Activated T-cell treated with anti-CD3 and anti-CD28 coated beads for 48 hours (primary cell): ENCODE data around the gene CALHM1.
A peak's percentile ranks its signal among the peaks of the same experiment; 100 is the strongest.
"Not testable (repeated sequence)": the region's sequence is repeated elsewhere in the genome, so short reads cannot be mapped to it uniquely, and the experiment has no call there.

Experiments
- DNase-seq: peaks from one replicate; pipeline ENCODE4 v3.0.0-alpha.2; 2020; ENCODE audit warnings: low read depth

The CALHM1 gene

DNA sequence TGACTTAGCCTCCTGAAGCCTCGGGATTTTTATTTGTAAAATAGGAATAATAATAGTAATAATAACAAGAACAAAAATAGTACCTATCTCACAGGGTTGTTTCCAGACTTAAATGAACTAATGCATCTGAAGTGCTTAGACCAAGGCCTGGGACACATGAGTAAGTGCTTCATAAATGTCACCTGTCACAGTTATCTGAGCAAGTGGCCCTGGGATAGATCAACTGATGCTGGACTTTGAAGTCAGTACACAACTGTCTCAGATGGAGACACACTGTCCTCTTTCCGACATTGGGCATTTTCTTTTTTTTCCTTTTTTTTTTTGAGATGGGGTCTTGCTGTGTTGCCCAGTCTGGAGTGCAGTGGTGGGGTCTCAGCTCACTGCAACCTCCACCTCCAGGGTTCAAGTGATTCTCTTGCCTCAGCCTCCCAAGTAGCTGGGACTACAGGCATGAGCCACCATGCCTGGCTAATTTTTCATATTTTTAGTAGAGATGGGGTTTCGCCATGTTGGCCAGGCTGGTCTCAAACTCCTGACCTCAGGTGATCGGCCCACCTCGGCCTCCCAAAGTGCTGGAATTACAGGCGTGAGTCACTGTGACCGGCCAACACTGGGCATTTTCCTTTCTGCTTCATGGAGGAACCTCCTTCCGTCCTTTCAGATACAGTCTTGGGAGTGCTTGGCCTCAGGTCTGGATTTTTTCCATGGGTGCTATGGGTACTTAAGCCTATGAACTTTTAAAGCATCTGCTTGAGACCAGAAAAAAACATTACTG is 28.1 kb upstream of the CALHM1 start:
- DNase-seq: not testable (repeated sequence)

DNA sequence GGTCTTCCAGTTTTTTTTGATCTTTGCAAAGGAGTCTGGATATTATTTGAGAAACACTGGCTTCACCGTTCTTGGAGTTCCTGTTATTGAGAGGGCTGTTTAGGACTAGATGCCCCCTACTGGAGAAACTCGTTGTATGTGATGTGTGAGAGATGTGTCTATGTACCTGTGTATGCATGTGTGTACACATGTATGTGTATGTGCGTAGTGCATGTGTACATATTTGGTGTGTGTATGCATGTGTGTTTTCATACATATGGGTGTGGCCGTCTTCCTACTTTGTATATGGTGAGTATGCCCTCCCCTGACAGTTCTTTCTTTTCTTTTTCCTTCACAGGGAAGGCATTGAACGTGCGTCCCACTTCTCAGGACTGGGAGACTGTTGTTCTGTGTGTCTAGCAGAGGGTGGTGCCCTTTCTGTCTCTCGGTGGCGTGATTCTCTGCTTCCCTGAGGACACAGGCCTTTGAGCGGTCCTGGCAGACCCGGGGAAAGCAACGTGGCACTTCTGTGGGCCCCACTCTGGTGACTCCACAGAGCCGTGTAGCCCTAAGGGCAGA is 23.4 kb upstream of the CALHM1 start:
- no peak for DNase-seq

DNA sequence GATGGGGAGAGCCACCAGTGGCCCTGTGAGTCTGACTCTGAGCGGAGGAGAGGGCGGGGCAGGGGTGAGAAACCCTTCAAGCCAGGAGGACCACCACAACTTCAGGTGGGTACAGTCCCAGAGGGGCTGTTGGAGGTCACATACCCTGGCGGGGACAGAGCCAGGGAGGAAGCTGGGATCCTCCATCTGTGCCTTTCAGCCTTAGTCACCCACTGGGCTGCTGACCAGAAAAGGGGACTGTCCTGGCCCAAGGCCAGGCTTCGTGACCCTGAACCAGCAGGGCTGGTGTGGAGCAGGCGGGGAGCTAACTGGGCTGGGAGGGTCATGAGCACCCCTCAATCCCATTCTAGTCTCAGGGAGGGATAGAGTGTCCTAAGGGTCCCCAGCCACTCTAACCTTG is 21.8 kb upstream of the CALHM1 start:
- DNase-seq: no peak

DNA sequence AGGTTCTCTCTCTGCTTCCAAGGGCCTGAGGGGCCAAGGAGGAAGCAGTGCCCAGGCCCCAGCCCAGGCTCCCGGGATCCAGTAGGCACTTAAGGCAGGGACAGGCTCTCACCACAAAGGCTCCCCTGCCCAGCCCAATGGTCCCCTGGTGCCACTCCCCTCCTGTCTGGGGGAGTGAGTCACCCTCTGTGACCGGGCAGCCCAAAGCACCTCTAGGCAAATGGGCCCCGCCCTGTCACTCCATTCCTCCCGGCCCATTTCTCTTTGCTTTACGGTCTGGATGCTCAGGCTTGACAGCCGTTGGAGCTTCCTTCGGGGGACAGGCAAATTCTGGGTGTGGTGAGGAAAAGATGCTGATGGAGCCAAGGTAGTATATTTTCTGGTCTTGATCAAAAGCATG is 20.4 kb upstream of the CALHM1 start, which contains the start of gene CALHM3:
TSS of gene CALHM3 (minus strand) at position 106 of the 400 bp plus-strand sequence. CDS start 208 bp downstream, outside the sequence.
- DNase-seq: no peak

DNA sequence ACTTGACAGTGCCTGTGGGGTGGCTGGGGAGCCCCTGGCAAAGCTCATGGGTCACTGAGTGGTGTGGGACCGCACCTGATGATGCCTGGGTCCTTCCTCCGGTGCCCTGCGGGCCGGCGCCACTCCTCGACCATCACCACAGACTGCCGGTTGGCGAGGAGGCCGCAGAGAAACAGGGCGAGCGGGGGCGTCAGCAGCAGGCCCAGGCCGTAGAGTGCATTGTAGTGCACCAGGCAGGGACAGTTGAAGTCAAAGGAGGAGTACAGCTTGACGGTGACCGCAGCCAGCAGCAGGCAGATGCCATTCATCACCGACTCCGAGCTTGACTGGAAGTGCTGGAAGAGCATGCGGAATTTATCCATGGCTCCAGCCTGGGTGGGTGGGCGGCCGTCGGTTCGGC is 20.0 kb upstream of the CALHM1 start:
- DNase-seq: no peak

DNA sequence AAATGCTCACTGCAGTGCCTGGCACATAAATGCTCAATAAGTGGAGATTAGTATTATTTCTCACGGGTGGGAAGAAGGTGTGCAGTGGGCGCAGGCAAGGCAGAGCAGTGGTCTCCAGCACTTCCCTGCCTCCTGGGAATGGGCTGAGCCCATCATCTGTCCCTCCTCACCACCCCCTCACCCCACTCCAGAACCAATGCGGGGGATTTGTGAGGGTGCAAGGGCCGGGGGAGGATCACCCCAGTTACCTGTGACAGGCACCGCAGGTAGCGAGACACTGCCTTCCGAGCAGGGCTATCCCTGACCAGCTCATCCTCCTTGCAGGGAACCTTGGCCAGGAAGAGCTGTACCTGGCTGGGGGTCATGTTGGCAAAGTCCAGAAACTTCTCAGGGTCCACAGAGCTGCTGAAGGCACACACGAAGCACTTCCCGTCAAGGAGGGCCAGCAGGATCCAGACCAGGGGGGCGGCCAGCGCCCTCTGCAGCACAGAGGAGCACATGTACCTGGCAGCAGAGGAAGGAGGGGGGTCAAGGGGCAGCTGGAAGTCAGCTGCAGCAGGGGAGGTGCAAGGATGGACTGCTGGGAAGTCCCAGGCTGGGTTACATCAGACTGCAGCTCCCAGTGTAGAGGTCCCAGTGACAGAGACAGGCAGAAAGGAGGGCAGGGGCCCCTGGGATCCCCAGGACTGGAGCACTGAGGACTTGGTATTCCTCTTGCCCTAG is 17.5 kb upstream of the CALHM1 start:
- no peak for DNase-seq

DNA sequence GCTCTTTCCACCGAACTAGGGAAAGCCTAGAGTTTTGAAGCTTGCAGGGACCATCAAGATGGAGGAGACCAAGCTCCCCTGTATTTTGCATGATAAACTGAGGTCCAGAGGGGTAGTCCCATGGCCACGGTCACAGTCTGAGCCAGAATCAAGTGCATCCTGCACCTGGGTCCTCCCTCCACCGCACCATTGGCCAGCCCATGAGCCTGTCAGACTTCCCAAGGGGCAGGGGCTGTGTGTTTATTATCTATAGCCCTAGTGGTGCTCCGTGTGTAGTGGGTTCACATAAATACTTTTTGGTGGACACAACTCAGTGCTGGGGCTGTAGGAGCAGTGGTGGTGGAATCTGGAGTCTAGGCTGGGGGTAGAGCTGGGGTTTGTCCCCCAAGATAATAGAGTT is 16.7 kb upstream of the CALHM1 start:
- no peak for DNase-seq

DNA sequence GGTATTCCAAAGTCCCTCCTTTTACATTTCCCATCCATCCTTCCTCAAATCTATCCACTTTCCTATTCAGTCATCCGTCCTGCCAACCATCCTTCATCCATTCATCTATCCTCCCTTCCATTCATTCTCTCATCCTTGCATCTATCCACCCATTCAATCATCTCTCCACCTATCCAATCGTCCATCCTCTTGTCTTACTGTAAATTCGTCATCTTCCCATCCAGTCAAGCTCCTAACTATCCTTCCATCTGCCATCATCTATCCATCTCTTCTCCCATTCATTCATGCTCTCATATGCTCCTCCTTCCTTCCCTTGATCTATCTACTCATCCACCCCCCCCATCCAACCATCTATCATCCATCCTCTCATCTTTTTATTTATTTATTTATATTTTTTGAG is 15.4 kb upstream of the CALHM1 start:
- DNase-seq: no peak

DNA sequence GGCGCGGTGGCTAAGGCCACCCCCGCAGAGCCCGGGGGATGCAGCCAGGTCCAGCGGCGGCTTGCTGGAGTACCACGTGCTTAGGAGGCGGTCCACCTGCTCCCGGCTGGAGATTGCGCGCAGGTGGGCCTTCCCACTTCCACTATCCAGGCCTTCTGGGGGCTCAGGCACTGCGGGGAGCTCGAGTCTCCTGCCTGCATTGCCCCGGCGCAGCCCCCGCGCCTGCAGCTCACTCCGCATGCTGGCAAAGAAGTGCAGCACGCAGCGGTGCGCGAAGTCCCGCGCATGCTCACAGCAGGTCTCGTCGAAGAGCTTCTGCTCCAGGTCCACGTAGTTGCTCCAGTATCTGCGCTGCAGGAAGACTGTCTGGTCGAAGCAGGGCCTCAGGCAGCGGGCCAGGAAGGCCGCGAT is 14.6 kb upstream of the CALHM1 start:
- no peak for DNase-seq

DNA sequence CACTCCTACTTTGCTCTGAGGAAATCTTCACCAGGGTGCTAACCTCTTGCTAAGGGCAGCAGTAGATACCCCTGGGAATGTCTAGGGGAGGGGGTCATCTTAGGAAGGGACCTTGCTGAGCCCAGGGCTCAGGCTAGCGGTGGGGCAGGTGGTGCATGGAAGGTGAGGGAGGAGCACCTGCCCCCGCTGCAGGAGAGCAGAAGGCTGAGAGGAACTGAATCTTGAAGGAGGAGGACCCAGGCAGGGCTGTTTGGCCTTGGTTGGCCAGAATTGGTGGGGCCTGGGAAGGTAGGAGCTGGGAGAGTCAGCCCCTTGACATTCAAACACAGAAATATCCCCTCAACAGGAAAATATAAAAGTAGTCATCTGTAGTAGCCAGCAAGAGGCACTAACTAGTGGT is 13.3 kb upstream of the CALHM1 start:
- DNase-seq: no peak

DNA sequence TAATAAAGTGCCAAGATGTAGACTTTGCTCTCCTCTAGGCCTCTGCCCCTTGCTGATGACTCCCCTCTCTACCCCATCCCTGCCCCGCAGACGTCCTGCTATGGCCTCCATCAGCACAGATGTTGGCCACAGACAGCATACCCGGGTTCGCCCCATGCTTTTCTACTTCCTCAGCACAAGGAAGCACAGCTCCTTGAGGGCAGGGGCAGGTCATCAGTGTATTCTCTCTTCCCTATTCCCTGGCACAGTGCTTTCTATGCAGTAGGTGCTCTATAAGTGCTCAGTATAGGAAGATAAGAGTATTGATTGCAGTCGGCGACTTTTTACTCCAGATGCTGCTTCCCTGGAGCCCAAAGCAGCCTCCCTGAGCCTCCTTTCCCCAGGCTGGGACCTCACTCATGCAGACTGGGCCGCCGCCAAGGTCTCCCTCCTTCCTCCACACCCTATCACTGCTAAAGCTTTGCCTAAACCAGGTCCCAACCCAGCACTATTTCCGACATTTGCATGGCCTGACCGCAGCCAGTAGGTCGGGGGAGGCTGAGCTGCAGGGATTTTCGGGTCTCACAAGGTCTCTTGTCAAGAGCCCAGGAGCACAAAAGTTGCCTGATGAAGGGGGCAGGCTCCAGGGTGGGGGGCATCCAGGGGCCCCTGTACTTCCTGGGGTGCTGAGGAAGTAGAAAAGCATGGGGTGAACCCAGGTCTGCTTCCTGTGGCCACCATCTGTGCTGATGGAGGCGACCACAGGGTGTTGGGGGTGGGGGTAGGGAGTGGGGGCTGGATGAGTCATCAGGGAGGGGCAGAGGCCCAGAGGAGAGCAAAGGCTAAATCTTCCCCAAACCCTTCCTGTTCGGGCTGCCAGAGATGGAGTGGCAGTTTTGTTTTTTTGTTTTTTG is 12.3 kb upstream of the CALHM1 start:
- DNase-seq: peak; percentile 49

DNA sequence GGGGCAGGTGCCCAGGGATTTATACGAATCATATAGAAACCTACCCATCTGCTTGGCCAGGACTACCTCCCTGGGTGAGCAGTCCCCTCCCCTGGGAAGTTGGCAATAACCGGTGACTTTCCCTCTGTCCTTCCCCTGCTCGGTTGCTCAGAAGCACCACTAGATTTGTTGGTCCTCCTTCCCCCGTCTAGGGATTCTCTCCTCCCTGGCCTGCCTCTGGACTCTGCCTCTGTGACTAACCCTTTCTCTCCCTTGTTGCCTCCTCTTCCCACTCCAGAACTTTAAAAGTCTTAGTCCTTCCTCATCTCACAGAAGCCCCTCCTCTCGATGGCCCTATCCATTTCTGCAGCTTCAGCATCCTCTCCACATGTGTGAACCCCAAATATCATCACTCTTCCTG is 10.5 kb upstream of the CALHM1 start:
- no peak for DNase-seq

DNA sequence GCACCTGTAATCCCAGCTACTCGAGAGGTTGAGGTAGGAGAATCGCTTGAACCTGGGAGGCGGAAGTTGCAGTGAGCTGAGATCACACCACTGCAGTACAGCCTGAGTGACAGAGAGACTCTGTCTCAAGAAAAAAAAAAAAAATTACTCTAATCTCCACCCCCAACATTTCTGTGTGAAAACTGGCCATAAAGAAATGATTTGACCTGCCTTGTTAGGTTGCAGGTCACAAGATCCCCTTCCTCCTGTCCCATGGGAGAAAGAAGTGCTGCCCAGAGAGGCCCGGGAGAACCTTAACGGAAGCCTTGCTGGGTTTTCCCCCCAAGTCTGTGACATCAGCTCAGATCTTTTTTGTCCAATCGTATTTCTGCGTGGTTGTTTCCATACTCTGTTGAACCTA is 8.7 kb upstream of the CALHM1 start:
- DNase-seq: no peak

DNA sequence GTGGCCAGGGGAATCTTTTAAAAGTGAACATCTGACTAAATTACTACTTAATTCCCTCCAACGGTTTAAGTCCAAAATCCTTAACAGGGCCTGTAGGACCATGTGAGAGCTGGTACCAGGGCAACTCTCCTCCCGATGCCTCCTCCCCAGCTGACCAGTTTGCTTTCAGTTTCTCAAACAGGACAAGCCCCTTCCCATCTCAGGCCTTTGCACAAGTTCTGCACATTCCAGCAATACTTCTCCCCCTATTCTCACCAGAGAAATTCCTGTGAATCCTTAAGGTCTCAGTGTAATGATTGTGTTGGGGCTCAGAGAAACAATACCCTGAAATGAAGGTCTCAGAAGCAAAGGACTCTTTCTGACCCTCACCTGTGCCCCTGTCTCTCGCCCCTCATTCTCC is 8.0 kb upstream of the CALHM1 start:
- no peak for DNase-seq

DNA sequence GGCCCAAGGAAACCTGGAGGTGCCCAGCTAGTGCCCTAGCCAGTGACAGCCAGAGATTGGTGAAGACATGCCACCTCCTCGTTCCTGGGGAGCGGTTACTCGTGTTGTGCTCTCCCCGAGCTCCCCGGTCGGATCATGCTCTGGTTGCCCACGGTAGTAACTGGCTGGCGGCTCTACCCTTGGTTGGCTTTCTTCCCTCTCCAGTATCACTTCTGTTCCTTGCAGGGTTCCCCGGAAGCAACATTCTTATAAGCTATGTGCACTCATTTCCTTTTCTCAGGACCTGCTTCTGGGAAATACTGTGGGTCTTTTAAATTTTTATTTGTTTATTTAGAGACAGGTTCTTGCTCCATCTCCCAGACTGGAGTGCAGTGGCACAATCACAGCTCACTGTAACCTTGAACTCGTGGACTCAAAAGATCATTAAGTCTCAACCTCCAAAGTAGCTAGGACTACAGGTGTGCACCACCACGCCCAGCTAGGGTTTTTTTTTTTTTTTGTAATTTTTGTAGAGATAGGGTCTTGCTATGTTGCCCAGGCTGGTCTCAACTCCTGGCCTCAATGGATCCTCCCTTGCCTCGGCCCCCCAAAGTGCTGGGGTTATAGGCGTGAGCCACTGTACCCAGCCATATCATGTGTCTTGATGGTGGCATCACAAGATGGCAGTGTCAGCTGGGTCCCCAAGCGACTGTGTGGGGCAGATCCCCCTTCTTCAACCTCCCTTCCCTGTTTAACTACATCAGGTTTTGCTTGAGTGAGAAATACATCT is 6.9 kb upstream of the CALHM1 start:
- DNase-seq: no peak

DNA sequence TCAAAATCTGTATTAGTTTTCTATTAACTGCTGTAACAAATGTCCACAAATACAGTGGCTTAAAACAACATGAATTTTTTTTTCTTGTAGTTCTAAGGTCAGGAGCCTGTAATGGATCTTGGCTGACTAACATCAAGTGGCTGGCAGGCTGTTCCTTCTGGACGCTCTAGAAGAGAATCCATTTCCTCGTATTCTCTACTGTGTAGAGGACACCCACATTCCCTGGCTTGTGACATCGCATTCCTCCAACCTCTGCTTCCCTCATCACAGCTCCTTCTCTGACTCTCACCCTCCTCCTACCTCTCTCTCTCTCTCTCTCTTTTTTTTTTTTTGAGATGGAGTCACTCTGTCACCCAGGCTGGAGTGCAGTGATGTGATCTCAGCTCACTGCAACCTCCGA is 4.8 kb upstream of the CALHM1 start:
- no peak for DNase-seq

DNA sequence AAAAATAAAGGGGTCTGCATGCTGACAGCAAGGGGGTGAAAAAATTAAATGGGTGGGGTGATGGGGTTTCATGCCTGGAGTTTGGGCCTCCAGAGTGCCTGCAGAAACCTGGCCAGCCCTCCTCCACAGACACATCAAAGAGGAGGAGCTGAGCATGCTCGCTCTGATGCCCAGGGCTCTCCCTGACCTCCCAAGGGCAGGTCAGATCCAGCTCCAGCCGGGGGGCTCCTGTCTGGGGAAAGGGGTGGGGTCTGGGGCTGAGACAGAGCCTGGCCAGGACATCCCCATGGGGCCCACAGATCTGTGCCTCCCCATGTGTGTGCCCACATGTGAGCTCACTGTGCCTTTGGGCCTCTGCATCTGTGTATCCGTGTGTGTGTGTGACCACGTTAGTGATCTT is 915 bp upstream of the CALHM1 start:
- DNase-seq: no peak

DNA sequence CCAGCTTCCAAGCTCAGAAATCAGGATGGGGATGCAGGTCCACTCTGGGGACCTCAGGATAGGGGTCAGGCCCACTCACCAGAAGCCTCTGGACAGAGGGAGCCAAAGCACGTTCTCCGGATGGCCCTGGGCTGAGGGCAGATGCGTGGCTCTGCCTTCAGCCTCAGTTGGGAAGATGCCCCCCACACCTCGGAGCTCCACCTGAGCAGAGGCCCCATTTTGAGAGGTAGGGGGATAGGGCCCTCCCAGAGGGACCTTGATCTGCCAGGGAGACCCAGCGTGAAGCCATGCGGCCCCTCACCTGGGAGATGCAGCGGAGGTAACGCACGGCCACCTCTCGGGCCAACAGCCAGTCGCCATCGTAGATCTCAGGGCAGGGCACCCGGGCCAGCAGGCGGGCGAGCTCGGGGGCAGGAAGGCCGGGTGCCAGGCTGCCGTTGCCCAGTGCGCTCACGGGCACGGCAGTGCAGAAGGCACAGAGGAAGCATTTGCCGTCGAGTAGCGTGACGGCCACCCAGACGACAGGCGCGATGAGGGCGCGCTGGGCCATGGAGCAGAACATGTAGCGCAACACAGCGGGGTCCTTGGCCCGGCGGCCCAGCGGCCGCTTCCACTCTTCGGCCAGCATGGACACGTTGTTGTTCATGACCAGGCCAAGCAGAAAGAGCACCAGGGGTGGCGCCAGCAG is 660 bp downstream of the CALHM1 start:
- no peak for DNase-seq

DNA sequence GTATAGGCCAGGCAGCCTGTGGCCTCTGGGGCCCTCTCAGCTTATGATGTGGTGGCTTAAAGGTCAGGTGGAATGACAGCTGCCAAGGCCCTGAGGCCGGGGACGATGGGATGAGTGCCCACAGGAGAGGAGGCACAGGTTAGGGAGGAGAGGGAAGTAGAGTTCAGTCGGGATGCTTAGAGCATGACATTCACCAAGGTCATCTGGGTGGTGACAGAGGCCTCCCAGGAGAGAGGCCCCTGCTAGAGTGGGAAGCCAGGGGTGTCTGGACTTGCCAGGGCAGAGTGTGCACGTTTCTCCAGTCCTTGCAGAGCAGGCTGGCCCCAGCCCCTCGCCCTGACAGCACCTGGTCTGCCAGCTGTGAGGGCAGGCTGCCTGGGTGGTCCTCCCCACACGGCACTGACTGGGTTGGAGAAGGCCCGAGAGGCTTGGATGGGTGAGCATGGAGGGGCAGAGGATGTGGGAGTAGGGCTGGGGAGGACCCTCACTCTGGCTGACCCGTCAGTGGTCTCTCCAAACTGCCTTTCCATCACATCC is 1.5 kb downstream of the CALHM1 start:
- no peak for DNase-seq

DNA sequence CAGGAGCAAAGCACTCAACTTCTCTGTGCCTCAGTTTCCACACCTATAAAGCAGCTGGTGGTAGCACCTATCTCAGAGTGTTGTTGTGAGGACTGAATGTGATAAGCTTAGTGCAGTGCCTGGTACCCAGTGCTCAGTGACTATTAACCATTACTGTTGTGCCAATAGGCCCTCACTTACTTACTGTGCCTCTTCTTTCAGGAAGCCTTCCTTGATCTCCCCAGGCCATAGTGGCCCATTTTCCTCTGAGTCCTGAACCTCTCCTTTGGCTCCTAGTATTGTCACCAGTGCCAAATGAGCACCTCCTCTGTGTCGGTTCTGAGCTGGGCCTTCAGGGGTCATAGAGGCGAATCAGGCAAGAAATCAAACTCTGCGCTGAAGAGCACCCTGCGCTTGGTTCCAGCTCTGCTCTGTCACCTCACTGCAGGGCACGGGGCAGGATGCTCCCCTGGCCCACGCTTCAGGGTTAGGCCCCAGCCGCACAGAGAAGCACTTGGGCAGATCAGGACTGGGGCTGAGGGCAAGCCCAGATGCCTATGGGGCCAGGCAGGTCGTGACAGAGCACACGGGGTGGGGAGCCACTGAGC is 2.5 kb downstream of the CALHM1 start:
- DNase-seq: no peak
